RWPE2 (cell line): Measurements from ENCODE around the gene RNF181.

ENCODE experiments used
- ATAC-seq: fragments of 200-7000 bp; cut with Tn5 transposase; 3 replicates; pipeline ENCODE4 v1.9.1; 2021; ENCODE audit warnings: low read depth
- DNase-seq: peaks from one replicate; pipeline ENCODE4 v3.0.0-alpha.2; 2020; ENCODE audit warnings: low spot score
- H3K27ac ChIP-seq: fragments of 450-650 bp; 2 replicates; pipeline ENCODE4 v1.5.1; 2017; ENCODE audit warnings: mild to moderate bottlenecking; ENCODE audit not compliant: poor library complexity, severe bottlenecking
- H3K27me3 ChIP-seq: fragments of 250-450 bp; sonication (Bioruptor Pico); 2 replicates; pipeline ENCODE4 v1.5.1; 2021; ENCODE audit warnings: mild to moderate bottlenecking, moderate library complexity; ENCODE audit not compliant: insufficient read depth, poor library complexity, severe bottlenecking
- H3K36me3 ChIP-seq: fragments of 250-450 bp; sonication (Bioruptor Pico); 2 replicates; pipeline ENCODE4 v1.5.1; 2020; ENCODE audit warnings: low read depth, mild to moderate bottlenecking, moderate library complexity
- H3K4me1 ChIP-seq: fragments of 250-450 bp; sonication (Bioruptor Pico); 2 replicates; pipeline ENCODE4 v1.5.1; 2021; ENCODE audit warnings: mild to moderate bottlenecking, moderate library complexity; ENCODE audit not compliant: insufficient read depth, poor library complexity, severe bottlenecking
- H3K4me3 ChIP-seq: fragments of 250-450 bp; sonication (Bioruptor Pico); 2 replicates; pipeline ENCODE4 v1.5.1; 2021; ENCODE audit warnings: mild to moderate bottlenecking, moderate library complexity; ENCODE audit not compliant: severe bottlenecking
- H3K9me3 ChIP-seq: fragments of 250-450 bp; sonication (Bioruptor Pico); 2 replicates; pipeline ENCODE4 v1.5.1; 2021; ENCODE audit warnings: mild to moderate bottlenecking, moderate library complexity; ENCODE audit not compliant: severe bottlenecking
- CTCF ChIP-seq: fragments of 450-650 bp; IDR thresholded peaks from one replicate; pipeline ENCODE4 v1.5.1; 2017; ENCODE audit warnings: mild to moderate bottlenecking, moderate library complexity; ENCODE audit not compliant: poor library complexity, severe bottlenecking

The RNF181 gene

GRCh38 chr2:85595301-85596025 lies at the start of gene RNF181:
TSS of gene RNF181 (plus strand) at chr2:85595745. CDS start at chr2:85595764, 19 bp downstream.
- peak; percentile 98 for ATAC-seq
- peak within 1 kb of the TSS; percentile 70 for H3K27ac ChIP-seq

GRCh38 chr2:85545780-85546240 lies 49.7 kb upstream of the RNF181 start:
- Histone ChIP-seq H3K4me1 (peaks cover 36% of the 10 kb centered on the region), H3K9me3 (no peaks in the 10 kb centered on the region), H3K4me3 (no peak overlapping the region), H3K36me3 (peaks cover 75% of the 10 kb centered on the region), H3K27me3 (no peaks in the 10 kb centered on the region), H3K27ac (peak overlapping the region; percentile 86)
- no peak; the same call in 2 of the 3 replicates for ATAC-seq
- DNase-seq: no peak
- TF ChIP-seq CTCF: no peak

More at GRCh38 chr2:85595301-85596025, at the start of gene RNF181:
- Histone ChIP-seq H3K4me1 (peaks cover 4% of the 10 kb centered on the region), H3K36me3 (peaks cover 24% of the 10 kb centered on the region), H3K9me3 (no peaks in the 10 kb centered on the region), H3K27me3 (no peaks in the 10 kb centered on the region), H3K4me3 (peak within 1 kb of the TSS; percentile 63)
- peak; percentile 95 for DNase-seq
- TF ChIP-seq CTCF: no peak

GRCh38 chr2:85547089-85547858 lies 48.3 kb upstream of the RNF181 start:
- no peak overlapping the region for H3K4me3 ChIP-seq
- H3K27me3 ChIP-seq: no peaks in the 10 kb centered on the region
- peak overlapping the region; percentile 86 for H3K27ac ChIP-seq
- ATAC-seq (no peak; the same call in 2 of the 3 replicates), DNase-seq (no peak)
- peaks cover 75% of the 10 kb centered on the region for H3K36me3 ChIP-seq
- no peak for TF ChIP-seq CTCF
- peaks cover 25% of the 10 kb centered on the region for H3K4me1 ChIP-seq
- H3K9me3 ChIP-seq: no peaks in the 10 kb centered on the region

GRCh38 chr2:85547859-85548607 lies 47.5 kb upstream of the RNF181 start:
- ATAC-seq: no peak
- Histone ChIP-seq H3K9me3 (no peaks in the 10 kb centered on the region), H3K36me3 (peaks cover 74% of the 10 kb centered on the region), H3K27ac (peak overlapping the region; percentile 86), H3K27me3 (no peaks in the 10 kb centered on the region), H3K4me1 (peaks cover 17% of the 10 kb centered on the region), H3K4me3 (no peak overlapping the region)
- TF ChIP-seq CTCF: no peak
- DNase-seq: no peak
